ENCODE results near the gene ACSF2. TPM values are rescaled to one million over a fixed set of nuclear protein-coding genes. Genes with fewer than 3 reads are reported as not detected.

ACSF2 gene
- total RNA-seq, 4 donors from 2014 or later, result 165 to 460 (median 190) TPM

DNA sequence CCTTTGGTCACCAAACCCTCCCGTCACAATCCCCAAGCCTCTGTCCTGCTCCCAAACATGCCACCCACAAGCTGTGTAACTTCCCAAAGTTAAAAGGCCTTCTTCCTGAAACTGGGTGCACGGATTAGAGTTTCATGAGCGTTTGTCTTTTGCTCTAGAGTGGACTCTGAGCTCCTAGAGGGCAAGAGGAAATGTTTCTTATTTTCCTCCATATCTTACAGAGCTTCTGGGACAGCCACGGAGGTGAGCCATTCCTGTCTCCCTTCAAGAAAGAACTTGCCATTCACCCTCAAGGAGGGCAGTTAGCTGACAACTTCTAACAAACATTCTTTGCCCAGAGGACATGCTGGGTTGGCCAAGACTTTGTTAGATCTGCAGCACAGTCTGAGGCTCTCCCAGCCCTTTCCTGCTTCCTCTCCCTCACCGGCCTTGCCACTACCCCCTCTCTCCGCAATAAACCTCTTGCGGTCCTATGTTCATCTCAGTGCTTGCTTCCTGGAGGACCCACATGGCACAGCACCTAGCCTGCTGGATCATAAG lies 79.6 kb downstream of the ACSF2 start:
- intact Hi-C loops (cut with DNase I; ENCODE audit: low total_unique reads), result no loop called here
- WGBS, 2 donors (ENCODE audit: low coverage in 1 of 2), result 67 to 70% methylated on average over 4 to 7 of the region's 7 CpGs
- DNase-seq, result no peak
- H3K4me3 ChIP-seq, result no peak overlapping the region
- no peaks in the 10 kb centered on the region for H3K9me3 ChIP-seq
- peaks cover 0 to 31% (median 13%) of the 10 kb centered on the region in 4 donors for H3K4me1 ChIP-seq
- no peaks in the 10 kb centered on the region for H3K36me3 ChIP-seq
- TF ChIP-seq, protein P1, sequence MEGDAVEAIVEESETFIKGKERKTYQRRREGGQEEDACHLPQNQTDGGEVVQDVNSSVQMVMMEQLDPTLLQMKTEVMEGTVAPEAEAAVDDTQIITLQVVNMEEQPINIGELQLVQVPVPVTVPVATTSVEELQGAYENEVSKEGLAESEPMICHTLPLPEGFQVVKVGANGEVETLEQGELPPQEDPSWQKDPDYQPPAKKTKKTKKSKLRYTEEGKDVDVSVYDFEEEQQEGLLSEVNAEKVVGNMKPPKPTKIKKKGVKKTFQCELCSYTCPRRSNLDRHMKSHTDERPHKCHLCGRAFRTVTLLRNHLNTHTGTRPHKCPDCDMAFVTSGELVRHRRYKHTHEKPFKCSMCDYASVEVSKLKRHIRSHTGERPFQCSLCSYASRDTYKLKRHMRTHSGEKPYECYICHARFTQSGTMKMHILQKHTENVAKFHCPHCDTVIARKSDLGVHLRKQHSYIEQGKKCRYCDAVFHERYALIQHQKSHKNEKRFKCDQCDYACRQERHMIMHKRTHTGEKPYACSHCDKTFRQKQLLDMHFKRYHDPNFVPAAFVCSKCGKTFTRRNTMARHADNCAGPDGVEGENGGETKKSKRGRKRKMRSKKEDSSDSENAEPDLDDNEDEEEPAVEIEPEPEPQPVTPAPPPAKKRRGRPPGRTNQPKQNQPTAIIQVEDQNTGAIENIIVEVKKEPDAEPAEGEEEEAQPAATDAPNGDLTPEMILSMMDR (IDR thresholded peaks at IDR 0.05), result no peak
- TF ChIP-seq POLR2A (IDR thresholded peaks at IDR 0.05) (no peak), POLR2AphosphoS5 (IDR thresholded peaks at IDR 0.05) (no peak), EP300 (IDR thresholded peaks at IDR 0.05; ENCODE audit: low read depth) (no peak)
- in situ Hi-C loops (cut with MboI; ENCODE audit: low pct_ligation_motif_present in 1 of 4, low pct_unique_long_range_greater_than_20kb in 1 of 4, low sequenced_read_pairs in 3 of 4), result no loop called here
- peak overlapping the region in 3 of 4 donors; percentile 3 to 55 (median 30) for H3K27ac ChIP-seq
- H3K27me3 ChIP-seq, result no peaks in the 10 kb centered on the region

DNA sequence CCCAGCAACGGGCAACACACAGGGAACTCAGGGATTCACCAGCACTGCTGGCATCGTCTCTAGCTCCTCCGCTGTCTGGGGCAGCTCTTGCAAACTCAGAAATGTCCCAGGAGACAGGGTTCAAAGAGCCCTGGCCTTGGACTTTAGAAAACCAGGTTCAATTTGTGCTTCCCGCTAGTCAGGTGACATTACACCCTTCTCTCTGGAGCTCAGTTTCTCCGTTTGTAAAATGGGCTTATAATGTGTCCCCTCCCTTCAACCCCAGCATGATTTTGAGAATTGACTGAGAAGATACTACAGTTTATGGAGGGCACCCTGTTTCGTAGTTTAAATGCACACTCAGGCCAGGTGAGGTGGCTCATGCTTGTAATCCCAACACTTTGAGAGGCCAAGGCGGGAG lies 80.3 kb downstream of the ACSF2 start:
- DNase-seq, result no peak
- TF ChIP-seq EP300 (IDR thresholded peaks at IDR 0.05; ENCODE audit: low read depth), result no peak
- no peak for TF ChIP-seq POLR2AphosphoS5 (IDR thresholded peaks at IDR 0.05)
- TF ChIP-seq, protein P1 (IDR thresholded peaks at IDR 0.05), result no peak
- TF ChIP-seq POLR2A (IDR thresholded peaks at IDR 0.05), result no peak
- in situ Hi-C loops (cut with MboI; ENCODE audit: low pct_ligation_motif_present in 1 of 4, low pct_unique_long_range_greater_than_20kb in 1 of 4, low sequenced_read_pairs in 3 of 4), result no loop called here
- Histone ChIP-seq H3K27ac (peak overlapping the region in 1 of 4 donors; percentile 55), H3K36me3 (no peaks in the 10 kb centered on the region), H3K4me3 (no peak overlapping the region), H3K9me3 (no peaks in the 10 kb centered on the region), H3K27me3 (no peaks in the 10 kb centered on the region), H3K4me1 (peaks cover 0 to 29% (median 13%) of the 10 kb centered on the region in 4 donors)
- intact Hi-C loops (cut with DNase I; ENCODE audit: low total_unique reads), result no loop called here
- WGBS, 2 donors (ENCODE audit: low coverage in 1 of 2), result 80 to 93% methylated on average over 3 to 7 of the region's 7 CpGs

DNA sequence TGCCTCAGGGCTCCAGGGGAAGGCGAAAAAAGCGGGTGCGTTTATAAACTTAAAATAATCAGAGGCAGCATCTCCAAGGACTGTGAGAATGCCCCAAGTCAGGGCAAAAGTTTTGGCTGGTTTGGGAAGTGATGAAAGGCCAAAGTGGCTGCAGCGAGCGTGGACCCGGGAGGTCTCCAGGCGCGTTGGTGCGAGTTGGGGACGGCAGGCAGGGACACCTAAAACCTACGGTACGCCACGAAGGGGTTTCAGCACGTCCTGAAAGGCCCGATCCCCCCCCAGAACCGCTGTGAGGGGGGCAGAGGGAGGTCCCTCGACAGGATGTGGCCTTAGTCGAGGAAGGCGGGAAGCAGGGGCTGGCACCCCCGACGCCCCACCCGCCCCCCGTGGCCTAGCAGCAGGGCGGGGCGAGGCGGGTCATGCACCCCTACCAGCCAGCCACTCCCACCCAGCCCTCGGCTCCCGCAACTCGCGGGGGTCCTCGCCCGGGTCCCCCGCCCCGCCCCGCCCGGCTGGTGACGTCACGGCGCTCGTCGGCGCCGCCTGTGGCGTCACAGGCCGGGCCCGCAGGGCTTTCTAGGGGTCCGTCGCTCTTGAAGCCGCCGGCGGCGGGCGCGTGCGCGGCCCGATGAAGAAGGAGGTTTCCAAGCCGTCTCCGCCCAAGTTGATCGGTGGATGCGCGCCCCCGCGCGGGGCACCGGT lies 82.0 kb downstream of the ACSF2 start, which contains the start of gene MYCBPAP:
Gene MYCBPAP, plus strand, starts transcription at position 569 of the 702 bp plus-strand sequence. CDS start 236 bp downstream, outside the sequence.
- peak; percentile 89 for DNase-seq
- Histone ChIP-seq H3K27me3 (no peaks in the 10 kb centered on the region), H3K4me3 (peak within 1 kb of the TSS; percentile 45 to 85 (median 56)), H3K36me3 (no peaks in the 10 kb centered on the region), H3K9me3 (no peaks in the 10 kb centered on the region), H3K4me1 (peaks cover 0 to 32% (median 15%) of the 10 kb centered on the region in 4 donors), H3K27ac (peak within 1 kb of the TSS; percentile 65 to 85 (median 78))
- 21 to 80% methylated on average over 2 to 50 of the region's 66 CpGs for WGBS, 2 donors (ENCODE audit: low coverage in 1 of 2)
- intact Hi-C loops (cut with DNase I; ENCODE audit: low total_unique reads) (no loop called here), in situ Hi-C loops (cut with MboI; ENCODE audit: low pct_ligation_motif_present in 1 of 4, low pct_unique_long_range_greater_than_20kb in 1 of 4, low sequenced_read_pairs in 3 of 4) (no loop called here)
- TF ChIP-seq EP300 (IDR thresholded peaks at IDR 0.05; ENCODE audit: low read depth) (no peak), POLR2AphosphoS5 (IDR thresholded peaks at IDR 0.05) (peak; percentile 29 to 50 (median 33))

DNA sequence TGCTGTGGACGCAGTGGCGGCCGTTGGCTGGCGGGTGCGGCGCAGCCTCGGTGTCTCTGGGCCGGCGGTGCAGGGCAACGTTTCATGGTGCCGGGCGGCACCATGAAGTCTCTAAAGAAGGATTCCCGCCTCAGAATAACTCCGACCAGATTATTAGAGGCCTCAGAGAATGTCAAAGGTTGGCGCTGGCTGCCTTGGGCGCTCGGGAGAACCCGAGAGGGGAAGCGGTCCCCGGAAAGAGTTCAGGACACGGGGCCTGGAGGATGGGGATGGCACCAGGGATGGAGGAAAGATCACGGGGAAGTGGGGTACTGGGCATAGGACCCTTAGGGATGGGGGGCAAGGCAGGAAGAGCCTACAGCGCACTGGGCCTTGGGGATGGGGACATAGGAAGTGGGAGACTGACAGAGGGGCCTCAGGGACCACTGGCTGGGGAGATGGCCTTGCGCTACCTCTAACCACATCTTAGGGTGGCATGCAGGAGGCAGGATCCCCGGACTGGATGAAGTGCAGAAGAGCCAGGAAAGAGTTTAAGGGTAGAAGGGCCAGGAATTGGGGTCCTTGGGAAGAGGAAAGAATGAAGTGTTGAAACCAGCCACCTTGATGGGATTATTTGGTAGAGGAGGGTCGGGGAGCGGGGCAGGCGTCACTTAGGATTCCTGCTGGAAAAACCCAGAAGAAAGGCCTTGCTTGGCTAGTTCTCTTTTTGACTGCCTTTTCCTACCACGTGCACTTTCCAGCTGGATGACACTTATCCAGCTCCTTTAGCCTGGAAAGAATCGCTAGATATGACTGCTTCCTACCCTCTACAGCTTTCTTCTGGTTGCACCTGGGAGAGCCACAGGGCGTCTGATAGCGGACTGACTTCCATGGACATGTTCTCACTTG lies 82.8 kb downstream of the ACSF2 start:
- Histone ChIP-seq H3K4me3 (peak overlapping the region; percentile 45 to 85 (median 56)), H3K36me3 (no peaks in the 10 kb centered on the region), H3K9me3 (no peaks in the 10 kb centered on the region), H3K4me1 (peaks cover 0 to 27% (median 15%) of the 10 kb centered on the region in 4 donors), H3K27ac (peak overlapping the region; percentile 65 to 85 (median 78)), H3K27me3 (no peaks in the 10 kb centered on the region)
- DNase-seq, result no peak
- no peak for TF ChIP-seq POLR2AphosphoS5 (IDR thresholded peaks at IDR 0.05)
- TF ChIP-seq, protein P1 (IDR thresholded peaks at IDR 0.05), result peak in 1 of 5 experiments; percentile 17
- in situ Hi-C loops (cut with MboI; ENCODE audit: low pct_ligation_motif_present in 1 of 4, low pct_unique_long_range_greater_than_20kb in 1 of 4, low sequenced_read_pairs in 3 of 4), result no loop called here
- intact Hi-C loops (cut with DNase I; ENCODE audit: low total_unique reads), result no loop called here
- WGBS, 2 donors (ENCODE audit: low coverage in 1 of 2), result 30 to 42% methylated on average over 11 to 32 of the region's 32 CpGs
